Mesenchymal stem cell (in vitro differentiated cells and primary cell): ENCODE measurements around the gene STK17A.

Experiments used
- DNase-seq: peaks from one replicate; pipeline ENCODE4 v3.0.0-alpha.2; 2013
- H2AFZ ChIP-seq: one replicate; pipeline ENCODE4 v1.6.1; 2013; ENCODE audit warnings: low read depth, mild to moderate bottlenecking, control low read depth, inconsistent platforms, low read length, moderate library complexity
- H2AK5ac ChIP-seq: 2 replicates; pipeline ENCODE4 v1.6.1; 2013; ENCODE audit warnings: low read length, moderate library complexity, mild to moderate bottlenecking, inconsistent platforms; ENCODE audit not compliant: severe bottlenecking
- H2BK120ac ChIP-seq: one replicate; pipeline ENCODE4 v1.6.1; 2013; ENCODE audit warnings: low read depth, mild to moderate bottlenecking, inconsistent platforms, low read length, moderate library complexity
- H2BK12ac ChIP-seq, 2 experiments: one replicate each; pipeline ENCODE4 v1.6.1; 2013; ENCODE audit warnings: inconsistent platforms in 2 of 2, low read length in 2 of 2, mild to moderate bottlenecking in 2 of 2, moderate library complexity in 2 of 2, control low read depth in 1 of 2
- H2BK15ac ChIP-seq: one replicate; pipeline ENCODE4 v1.6.1; 2013; ENCODE audit warnings: mild to moderate bottlenecking, low read depth, inconsistent platforms; ENCODE audit not compliant: poor library complexity, severe bottlenecking
- H2BK5ac ChIP-seq: 2 replicates; pipeline ENCODE4 v1.6.1; 2013; ENCODE audit warnings: low read depth, mild to moderate bottlenecking, low read length, control low read depth, inconsistent platforms; ENCODE audit not compliant: poor library complexity, severe bottlenecking
- H3K14ac ChIP-seq, 2 experiments: one replicate each; pipeline ENCODE4 v1.6.1; 2013; ENCODE audit warnings: inconsistent platforms in 2 of 2, low read length in 2 of 2, control low read depth in 1 of 2, mild to moderate bottlenecking in 1 of 2, moderate library complexity in 1 of 2
- H3K18ac ChIP-seq, 2 experiments: one replicate each; pipeline ENCODE4 v1.6.1; 2013; ENCODE audit warnings: inconsistent platforms in 2 of 2, low read length in 2 of 2, control low read depth in 1 of 2, low read depth in 1 of 2, mild to moderate bottlenecking in 1 of 2
- H3K23ac ChIP-seq, 2 experiments: one replicate each; pipeline ENCODE4 v1.6.1; 2013; ENCODE audit warnings: inconsistent platforms in 2 of 2, low read length in 2 of 2, mild to moderate bottlenecking in 2 of 2, moderate library complexity in 2 of 2, control low read depth in 1 of 2
- H3K27ac ChIP-seq: 2 replicates; pipeline ENCODE4 v1.5.1; 2013; ENCODE audit warnings: mild to moderate bottlenecking, moderate library complexity, low read length, control low read depth, inconsistent platforms; ENCODE audit not compliant: poor library complexity, severe bottlenecking
- H3K27me3 ChIP-seq, 2 experiments: 2 replicates each; pipeline versions ENCODE4 v1.6.1 to v1.7.0; 2013; ENCODE audit warnings: low read length in 2 of 2, mild to moderate bottlenecking in 2 of 2, moderate library complexity in 2 of 2, control low read depth in 1 of 2, inconsistent platforms in 1 of 2; ENCODE audit not compliant: control insufficient read depth in 1 of 2, insufficient read depth in 1 of 2
- H3K36me3 ChIP-seq, 2 experiments: 2 replicates each; pipeline versions ENCODE4 v1.6.1 to v1.7.0; 2013; ENCODE audit warnings: low read length in 2 of 2, control low read depth in 1 of 2, inconsistent platforms in 1 of 2, low read depth in 1 of 2, mild to moderate bottlenecking in 1 of 2; ENCODE audit not compliant: insufficient read depth in 2 of 2, control insufficient read depth in 1 of 2
- H3K4ac ChIP-seq, 2 experiments: one replicate each; pipeline ENCODE4 v1.6.1; 2013; ENCODE audit warnings: inconsistent platforms in 2 of 2, low read length in 2 of 2, mild to moderate bottlenecking in 2 of 2, moderate library complexity in 2 of 2, control low read depth in 1 of 2, low read depth in 1 of 2
- H3K4me1 ChIP-seq: 2 replicates; pipeline ENCODE4 v1.6.1; 2013; ENCODE audit warnings: low read depth, low read length, control low read depth; ENCODE audit not compliant: control insufficient read depth, insufficient read depth
- H3K4me2 ChIP-seq: 2 replicates; pipeline ENCODE4 v1.6.1; 2013; ENCODE audit warnings: low read length, mild to moderate bottlenecking, inconsistent platforms; ENCODE audit not compliant: poor library complexity, severe bottlenecking
- H3K4me3 ChIP-seq, 2 experiments: 2 replicates each; pipeline versions ENCODE4 v1.5.1 to v1.7.0; 2013; ENCODE audit warnings: low read length in 2 of 2, mild to moderate bottlenecking in 2 of 2, control low read depth in 1 of 2, low read depth in 1 of 2; ENCODE audit not compliant: insufficient read depth in 1 of 2
- H3K79me1 ChIP-seq: replicated peaks from 2 replicates; pipeline ENCODE4 v1.6.1; 2013; ENCODE audit warnings: mild to moderate bottlenecking, control low read depth, low read length, inconsistent platforms; ENCODE audit not compliant: poor library complexity, severe bottlenecking
- H3K9ac ChIP-seq: 2 replicates; pipeline ENCODE4 v1.7.0; 2013; ENCODE audit warnings: mild to moderate bottlenecking, low read length, moderate library complexity
- H3K9me3 ChIP-seq: 2 replicates; pipeline ENCODE4 v1.7.0; 2013; ENCODE audit warnings: mild to moderate bottlenecking, low read length; ENCODE audit not compliant: control insufficient read depth
- H4K8ac ChIP-seq: one replicate; pipeline ENCODE4 v1.6.1; 2013; ENCODE audit warnings: inconsistent platforms, mild to moderate bottlenecking, low read length, moderate library complexity
- H4K91ac ChIP-seq: one replicate; pipeline ENCODE4 v1.6.1; 2013; ENCODE audit warnings: mild to moderate bottlenecking, low read length, inconsistent platforms
- WGBS: methylation state at CpG from one replicate; pipeline ENCODE4 v1.1.7; 2013; ENCODE audit warnings: mixed read lengths; 5-methylcytosine and 5-hydroxymethylcytosine counted together

STK17A gene

GRCh38 chr7:43540471-43540870, 42.4 kb upstream of the STK17A start:
- H2BK120ac ChIP-seq = no peak overlapping the region

DNA sequence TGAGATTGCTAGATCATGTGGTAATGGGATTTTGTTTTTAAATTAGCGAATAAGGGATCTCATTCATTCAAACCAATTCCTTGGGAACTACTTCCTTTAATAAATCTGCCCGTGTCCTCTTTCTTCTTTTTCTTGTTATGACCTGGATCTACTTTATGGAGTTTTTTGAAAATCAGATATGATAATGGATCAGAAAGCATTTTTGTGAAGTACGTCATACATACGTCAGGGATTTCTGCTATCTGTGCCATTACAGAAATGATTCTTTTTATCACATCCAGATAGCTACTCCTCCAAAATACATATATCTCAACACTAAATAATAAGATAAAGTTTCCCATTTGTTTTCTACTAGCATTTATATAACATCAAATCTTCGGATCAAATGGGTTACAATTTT, 40.2 kb upstream of the STK17A start:
- H2BK12ac ChIP-seq = no peak overlapping the region
- no peaks in the 10 kb centered on the region for H3K36me3 ChIP-seq
- peaks cover 5% of the 10 kb centered on the region for H3K4me1 ChIP-seq
- no peak overlapping the region for H2BK15ac ChIP-seq
- H2AK5ac ChIP-seq = no peak overlapping the region
- no peak overlapping the region for H3K18ac ChIP-seq
- no peaks in the 10 kb centered on the region for H3K79me1 ChIP-seq
- no peak for DNase-seq
- H3K4me3 ChIP-seq = no peak overlapping the region
- H2AFZ ChIP-seq = no peak overlapping the region
- H3K4ac ChIP-seq = no peak overlapping the region
- H3K14ac ChIP-seq = no peak overlapping the region
- no peak overlapping the region for H3K27ac ChIP-seq
- no peak overlapping the region for H3K4me2 ChIP-seq
- H3K27me3 ChIP-seq = no peaks in the 10 kb centered on the region
- WGBS = 100% methylated on average over 3 of the region's 5 CpGs
- H4K91ac ChIP-seq = no peak overlapping the region
- no peak overlapping the region for H3K9ac ChIP-seq
- no peak overlapping the region for H2BK120ac ChIP-seq
- H3K23ac ChIP-seq = no peak overlapping the region
- H4K8ac ChIP-seq = no peak overlapping the region
- no peak overlapping the region for H2BK5ac ChIP-seq
- H3K9me3 ChIP-seq = peaks cover 8% of the 10 kb centered on the region

More at GRCh38 chr7:43540471-43540870, 42.4 kb upstream of the STK17A start:
- H3K23ac ChIP-seq = no peak overlapping the region
- WGBS = 94% methylated on average over 2 of the region's 3 CpGs
- H2AFZ ChIP-seq = no peak overlapping the region
- no peak overlapping the region for H3K9ac ChIP-seq
- H3K27ac ChIP-seq = no peak overlapping the region
- H4K91ac ChIP-seq = no peak overlapping the region
- H2BK5ac ChIP-seq = no peak overlapping the region
- peaks cover 16% of the 10 kb centered on the region for H3K4me1 ChIP-seq
- no peak overlapping the region for H3K4me2 ChIP-seq
- no peak for DNase-seq
- H3K36me3 ChIP-seq = no peaks in the 10 kb centered on the region
- H3K9me3 ChIP-seq = no peaks in the 10 kb centered on the region
- no peaks in the 10 kb centered on the region for H3K79me1 ChIP-seq
- no peak overlapping the region for H4K8ac ChIP-seq
- no peak overlapping the region for H2BK12ac ChIP-seq
- H2BK15ac ChIP-seq = no peak overlapping the region
- H3K4ac ChIP-seq = no peak overlapping the region
- H3K27me3 ChIP-seq = no peaks in the 10 kb centered on the region
- no peak overlapping the region for H3K4me3 ChIP-seq
- no peak overlapping the region for H3K14ac ChIP-seq
- H2AK5ac ChIP-seq = peak overlapping the region; percentile 16
- no peak overlapping the region for H3K18ac ChIP-seq

GRCh38 chr7:43546231-43546630, 36.7 kb upstream of the STK17A start:
- Histone ChIP-seq H4K8ac (no peak overlapping the region), H3K27me3 (no peaks in the 10 kb centered on the region), H3K9ac (no peak overlapping the region), H2BK5ac (no peak overlapping the region), H3K4ac (no peak overlapping the region), H2AFZ (no peak overlapping the region), H3K4me2 (no peak overlapping the region), H2BK120ac (no peak overlapping the region), H3K18ac (no peak overlapping the region), H3K36me3 (peaks cover 0 to 3% of the 10 kb centered on the region in 2 experiments), H3K14ac (no peak overlapping the region), H3K4me3 (no peak overlapping the region), H2BK12ac (no peak overlapping the region), H3K4me1 (no peaks in the 10 kb centered on the region), H3K27ac (no peak overlapping the region), H3K23ac (no peak overlapping the region), H3K9me3 (peaks cover 8% of the 10 kb centered on the region), H2AK5ac (no peak overlapping the region), H3K79me1 (no peaks in the 10 kb centered on the region), H2BK15ac (no peak overlapping the region), H4K91ac (no peak overlapping the region)
- DNase-seq = peak; percentile 22

DNA sequence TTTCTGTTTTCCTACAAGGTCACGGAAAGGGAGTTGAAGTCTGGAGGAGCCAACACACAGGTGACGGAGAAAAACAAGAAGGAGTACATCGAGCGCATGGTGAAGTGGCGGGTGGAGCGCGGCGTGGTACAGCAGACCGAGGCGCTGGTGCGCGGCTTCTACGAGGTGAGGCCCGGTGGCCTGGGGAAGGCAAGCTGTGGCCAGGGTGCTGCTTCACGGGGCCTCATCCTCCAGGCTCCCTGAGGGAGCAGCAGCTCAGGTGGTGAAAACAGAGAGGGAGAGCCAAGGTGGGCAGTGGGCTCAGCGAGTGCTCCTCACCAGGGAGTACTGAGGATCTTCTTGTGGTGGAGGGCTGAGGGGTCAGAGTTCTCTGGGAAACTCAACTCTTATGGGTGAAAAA, 32.5 kb upstream of the STK17A start:
- Histone ChIP-seq H3K9ac (no peak overlapping the region), H2AK5ac (no peak overlapping the region), H3K4me1 (no peaks in the 10 kb centered on the region), H2BK15ac (no peak overlapping the region), H3K4ac (no peak overlapping the region), H2BK120ac (no peak overlapping the region), H3K27me3 (no peaks in the 10 kb centered on the region), H3K27ac (no peak overlapping the region), H3K14ac (no peak overlapping the region), H3K79me1 (no peaks in the 10 kb centered on the region), H4K8ac (no peak overlapping the region), H2AFZ (no peak overlapping the region), H2BK5ac (no peak overlapping the region), H3K36me3 (peaks cover 0 to 3% of the 10 kb centered on the region in 2 experiments), H2BK12ac (no peak overlapping the region), H3K4me3 (no peak overlapping the region), H3K23ac (no peak overlapping the region), H3K9me3 (peaks cover 8% of the 10 kb centered on the region), H4K91ac (peak overlapping the region; percentile 13), H3K18ac (no peak overlapping the region), H3K4me2 (no peak overlapping the region)
- 91% methylated on average over 7 of the region's 16 CpGs for WGBS
- no peak for DNase-seq
